A549 (cell line): ENCODE results near the gene GLIS1.

Experiments
- ESRRA ChIP-seq: fragments of 150-350 bp; IDR thresholded peaks from 2 replicates; pipeline ENCODE4 v1.6.1; 2014; ENCODE audit warnings: mild to moderate bottlenecking, low read length, borderline replicate concordance
- FOXS1 ChIP-seq: fragments of 250-450 bp; sonication (Bioruptor Pico); IDR thresholded peaks from 2 replicates; pipeline ENCODE4 v1.5.0; 2020; ENCODE audit warnings: mild to moderate bottlenecking, moderate library complexity
- HDAC2 ChIP-seq: fragments of 200-600 bp; sonication (generic); IDR thresholded peaks from 2 replicates; pipeline ENCODE4 v1.6.1; 2016
- MYC ChIP-seq: IDR thresholded peaks from 2 replicates; pipeline ENCODE4 v1.6.1; 2012; ENCODE audit warnings: mild to moderate bottlenecking, inconsistent platforms, low read length, improper control_type of control experiment, borderline replicate concordance
- POLR2A ChIP-seq: IDR thresholded peaks from 2 replicates; pipeline ENCODE4 v1.6.1; 2012; ENCODE audit warnings: mild to moderate bottlenecking, low read length
- POLR2AphosphoS2 ChIP-seq: conservative IDR thresholded peaks from 2 replicates; pipeline ENCODE4 v1.6.1; 2012; ENCODE audit warnings: low read length, improper control_type of control experiment, inconsistent platforms
- RAD21 ChIP-seq, 2 experiments: fragments of >200 bp in 1 of 2; sonication (Bioruptor Twin) in 1 of 2; formaldehyde crosslinking in 1 of 2; IDR thresholded peaks in 1 of 2; conservative IDR thresholded peaks in 1 of 2; 2 replicates in 1 of 2; 3 replicates in 1 of 2; pipeline ENCODE4 v1.6.1; 2012 to 2018; ENCODE audit warnings: inconsistent platforms in 1 of 2
- RFX5 ChIP-seq: fragments of 450-650 bp; IDR thresholded peaks from 2 replicates; pipeline ENCODE4 v1.7.1; 2014; ENCODE audit warnings: antibody characterized with exemption, mild to moderate bottlenecking, moderate library complexity
- SREBF2 ChIP-seq: fragments of 450-650 bp; IDR thresholded peaks from 2 replicates; pipeline ENCODE4 v1.6.1; 2014; ENCODE audit warnings: mild to moderate bottlenecking, moderate library complexity
- TF ChIP-seq, protein P1 (sequence below): fragments of >200 bp; sonication (Bioruptor Twin); formaldehyde crosslinking; IDR thresholded peaks from 3 replicates; pipeline ENCODE4 v1.5.1; 2016
- TF ChIP-seq, protein P2 (sequence below): fragments of 250-450 bp; sonication (Bioruptor Pico); IDR thresholded peaks from 2 replicates; pipeline ENCODE4 v1.5.0; 2021; ENCODE audit warnings: mild to moderate bottlenecking, moderate library complexity, borderline replicate concordance

DNA sequence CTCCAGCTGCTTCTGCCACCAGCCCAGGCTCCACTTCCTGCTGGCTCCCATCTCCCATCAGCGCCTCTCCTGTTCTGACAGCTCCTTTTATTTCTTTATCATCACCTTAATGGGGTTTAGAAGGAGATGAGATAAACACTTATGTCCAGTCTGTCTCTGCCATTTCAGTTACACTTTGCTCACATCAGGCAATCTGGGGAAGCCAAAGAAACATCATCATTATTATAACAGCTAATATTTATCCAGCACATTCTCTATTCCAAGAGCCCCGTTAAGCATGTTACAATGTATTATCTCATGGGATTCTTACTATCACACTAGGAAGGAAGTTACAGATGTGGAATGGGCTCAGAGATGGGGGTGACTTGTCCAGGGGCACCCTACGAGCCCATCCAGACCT, 248.6 kb downstream of the GLIS1 start:
- TF ChIP-seq POLR2AphosphoS2 (no peak), ESRRA (no peak), POLR2A (no peak), HDAC2 (no peak), RFX5 (no peak), SREBF2 (no peak), FOXS1 (CRISPR knock-in tag) (no peak), MYC (no peak), RAD21 (conservative IDR thresholded peaks at IDR 0.05 in 1 of 2, IDR thresholded peaks at IDR 0.05 in 1 of 2) (no peak)
- TF ChIP-seq, protein P1, sequence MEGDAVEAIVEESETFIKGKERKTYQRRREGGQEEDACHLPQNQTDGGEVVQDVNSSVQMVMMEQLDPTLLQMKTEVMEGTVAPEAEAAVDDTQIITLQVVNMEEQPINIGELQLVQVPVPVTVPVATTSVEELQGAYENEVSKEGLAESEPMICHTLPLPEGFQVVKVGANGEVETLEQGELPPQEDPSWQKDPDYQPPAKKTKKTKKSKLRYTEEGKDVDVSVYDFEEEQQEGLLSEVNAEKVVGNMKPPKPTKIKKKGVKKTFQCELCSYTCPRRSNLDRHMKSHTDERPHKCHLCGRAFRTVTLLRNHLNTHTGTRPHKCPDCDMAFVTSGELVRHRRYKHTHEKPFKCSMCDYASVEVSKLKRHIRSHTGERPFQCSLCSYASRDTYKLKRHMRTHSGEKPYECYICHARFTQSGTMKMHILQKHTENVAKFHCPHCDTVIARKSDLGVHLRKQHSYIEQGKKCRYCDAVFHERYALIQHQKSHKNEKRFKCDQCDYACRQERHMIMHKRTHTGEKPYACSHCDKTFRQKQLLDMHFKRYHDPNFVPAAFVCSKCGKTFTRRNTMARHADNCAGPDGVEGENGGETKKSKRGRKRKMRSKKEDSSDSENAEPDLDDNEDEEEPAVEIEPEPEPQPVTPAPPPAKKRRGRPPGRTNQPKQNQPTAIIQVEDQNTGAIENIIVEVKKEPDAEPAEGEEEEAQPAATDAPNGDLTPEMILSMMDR: no peak
- TF ChIP-seq, protein P2, sequence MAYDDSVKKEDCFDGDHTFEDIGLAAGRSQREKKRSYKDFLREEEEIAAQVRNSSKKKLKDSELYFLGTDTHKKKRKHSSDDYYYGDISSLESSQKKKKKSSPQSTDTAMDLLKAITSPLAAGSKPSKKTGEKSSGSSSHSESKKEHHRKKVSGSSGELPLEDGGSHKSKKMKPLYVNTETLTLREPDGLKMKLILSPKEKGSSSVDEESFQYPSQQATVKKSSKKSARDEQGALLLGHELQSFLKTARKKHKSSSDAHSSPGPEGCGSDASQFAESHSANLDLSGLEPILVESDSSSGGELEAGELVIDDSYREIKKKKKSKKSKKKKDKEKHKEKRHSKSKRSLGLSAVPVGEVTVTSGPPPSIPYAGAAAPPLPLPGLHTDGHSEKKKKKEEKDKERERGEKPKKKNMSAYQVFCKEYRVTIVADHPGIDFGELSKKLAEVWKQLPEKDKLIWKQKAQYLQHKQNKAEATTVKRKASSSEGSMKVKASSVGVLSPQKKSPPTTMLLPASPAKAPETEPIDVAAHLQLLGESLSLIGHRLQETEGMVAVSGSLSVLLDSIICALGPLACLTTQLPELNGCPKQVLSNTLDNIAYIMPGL: no peak
